ENCODE measurements around the gene MCCC1. TPM values are rescaled to one million over a fixed set of nuclear protein-coding genes. Genes with fewer than 3 reads are reported as not detected.
A peak's percentile ranks its signal among the peaks of the same experiment; 100 is the strongest.

Gene MCCC1
- total RNA-seq, 1 donor = 23.7 TPM

- TF ChIP-seq CTCF (IDR thresholded peaks at IDR 0.05; ENCODE audit: insufficient read depth, low read length) = no peak
- no peak for DNase-seq (ENCODE audit: low read depth)
- H3K4me3 ChIP-seq (ENCODE audit: low read depth, low read length) = no peak overlapping the region
Observed at GRCh38 chr3:183032880-183033555, 66.3 kb downstream of the MCCC1 start.

GRCh38 chr3:183031826-183032225 is 67.5 kb downstream of the MCCC1 start:
- H3K4me3 ChIP-seq (ENCODE audit: low read depth, low read length) = no peak overlapping the region
- DNase-seq (ENCODE audit: low read depth) = no peak
- no peak for TF ChIP-seq CTCF (IDR thresholded peaks at IDR 0.05; ENCODE audit: insufficient read depth, low read length)

GRCh38 chr3:183028416-183028815 is 70.9 kb downstream of the MCCC1 start:
- TF ChIP-seq CTCF (IDR thresholded peaks at IDR 0.05; ENCODE audit: insufficient read depth, low read length) = no peak
- H3K4me3 ChIP-seq (ENCODE audit: low read depth, low read length) = no peak overlapping the region
- no peak for DNase-seq (ENCODE audit: low read depth)

GRCh38 chr3:183027276-183027675 is 72.0 kb downstream of the MCCC1 start:
- DNase-seq (ENCODE audit: low read depth) = peak; percentile 19
- TF ChIP-seq CTCF (IDR thresholded peaks at IDR 0.05; ENCODE audit: insufficient read depth, low read length) = no peak
- no peak overlapping the region for H3K4me3 ChIP-seq (ENCODE audit: low read depth, low read length)

- TF ChIP-seq CTCF (IDR thresholded peaks at IDR 0.05; ENCODE audit: insufficient read depth, low read length) = no peak
- H3K4me3 ChIP-seq (ENCODE audit: low read depth, low read length) = no peak overlapping the region
- no peak for DNase-seq (ENCODE audit: low read depth)
Observed at GRCh38 chr3:183022936-183023516, 76.3 kb downstream of the MCCC1 start.

GRCh38 chr3:183018421-183019192 is 80.7 kb downstream of the MCCC1 start:
- DNase-seq (ENCODE audit: low read depth) = no peak
- TF ChIP-seq CTCF (IDR thresholded peaks at IDR 0.05; ENCODE audit: insufficient read depth, low read length) = no peak

More at GRCh38 chr3:183018421-183019192, 80.7 kb downstream of the MCCC1 start:
- no peak overlapping the region for H3K4me3 ChIP-seq (ENCODE audit: low read depth, low read length)
